Measurements from ENCODE around the gene TMEM131. TPM values are rescaled to one million over a fixed set of nuclear protein-coding genes. Genes with fewer than 3 reads are reported as not detected.

Gene TMEM131
- total RNA-seq, 5 donors from 2014 or later (not counting 1 experiment from before 2014, with no cell fraction given): 39.3 to 43.9 (median 41.1) TPM

- Mint-ChIP-seq H3K27ac (peak overlapping the region in 1 of 2 donors; percentile 22), H3K9me3 (no peaks in the 10 kb centered on the region), H3K36me3 (peaks cover 49% of the 10 kb centered on the region), H3K4me3 (no peak overlapping the region), H3K27me3 (no peaks in the 10 kb centered on the region), H3K4me1 (peaks cover 22 to 49% (median 33%) of the 10 kb centered on the region in 3 donors)
- no peak for DNase-seq
- CTCF ChIA-PET: no interaction called here
- no peaks in the 10 kb centered on the region for H3K9me3 ChIP-seq
- peaks cover 0 to 62% of the 10 kb centered on the region in 2 experiments for H3K4me1 ChIP-seq (ENCODE audit: control insufficient read depth in 1 of 2, extremely low read depth in 1 of 2, insufficient read depth in 2 of 2, low read length in 2 of 2)
- H3K27me3 ChIP-seq (replicated peaks in 1 of 2; ENCODE audit: control insufficient read depth in 2 of 2, extremely low read depth in 1 of 2, insufficient read depth in 2 of 2, low read length in 1 of 2): no peaks in the 10 kb centered on the region
- H3K27ac ChIP-seq (ENCODE audit: low read length): no peak overlapping the region
- POLR2A ChIA-PET: no interaction called here
- H3K36me3 ChIP-seq (ENCODE audit: control insufficient read depth in 2 of 2, extremely low read depth in 1 of 2, insufficient read depth in 1 of 2, low read length in 1 of 2): peaks cover 47 to 98% of the 10 kb centered on the region in 2 donors
- H3K4me3 ChIP-seq (ENCODE audit: control insufficient read depth in 1 of 2, extremely low read depth in 1 of 2, low read length in 1 of 2): no peak overlapping the region
- no peak for ATAC-seq (replicated peaks in 1 of 4)
- WGBS (ENCODE audit: insufficient coverage): 95% methylated on average over 16 of the region's 28 CpGs
These were observed 263.1 kb downstream of the TMEM131 start for GRCh38 chr2:97732436-97733340.

- Mint-ChIP-seq H3K9me3 (no peaks in the 10 kb centered on the region), H3K27me3 (no peaks in the 10 kb centered on the region), H3K4me3 (no peak overlapping the region), H3K27ac (peak overlapping the region; percentile 63 to 69), H3K36me3 (peaks cover 56% of the 10 kb centered on the region), H3K4me1 (peaks cover 28 to 59% (median 45%) of the 10 kb centered on the region in 3 donors)
- Histone ChIP-seq H3K27me3 (replicated peaks in 1 of 2; ENCODE audit: control insufficient read depth in 2 of 2, extremely low read depth in 1 of 2, insufficient read depth in 2 of 2, low read length in 1 of 2) (no peaks in the 10 kb centered on the region), H3K9me3 (no peaks in the 10 kb centered on the region), H3K36me3 (ENCODE audit: control insufficient read depth in 2 of 2, extremely low read depth in 1 of 2, insufficient read depth in 1 of 2, low read length in 1 of 2) (peaks cover 43 to 98% of the 10 kb centered on the region in 2 donors), H3K27ac (ENCODE audit: low read length) (peak overlapping the region; percentile 22), H3K4me1 (ENCODE audit: control insufficient read depth in 1 of 2, extremely low read depth in 1 of 2, insufficient read depth in 2 of 2, low read length in 2 of 2) (peaks cover 0 to 67% of the 10 kb centered on the region in 2 experiments), H3K4me3 (ENCODE audit: control insufficient read depth in 1 of 2, extremely low read depth in 1 of 2, low read length in 1 of 2) (no peak overlapping the region)
- 96% methylated on average over 4 of the region's 12 CpGs for WGBS (ENCODE audit: insufficient coverage)
- no peak for ATAC-seq (replicated peaks in 1 of 4)
- CTCF ChIA-PET: no interaction called here
- DNase-seq: no peak
- POLR2A ChIA-PET: interaction anchor here in 1 of 2 donors (0.6 kb wide), 1 partner anchor 603 kb away, joined by 5 read pairs; no protein-coding TSS in a partner anchor
These were observed 264.3 kb downstream of the TMEM131 start for GRCh38 chr2:97731274-97732020.

DNA sequence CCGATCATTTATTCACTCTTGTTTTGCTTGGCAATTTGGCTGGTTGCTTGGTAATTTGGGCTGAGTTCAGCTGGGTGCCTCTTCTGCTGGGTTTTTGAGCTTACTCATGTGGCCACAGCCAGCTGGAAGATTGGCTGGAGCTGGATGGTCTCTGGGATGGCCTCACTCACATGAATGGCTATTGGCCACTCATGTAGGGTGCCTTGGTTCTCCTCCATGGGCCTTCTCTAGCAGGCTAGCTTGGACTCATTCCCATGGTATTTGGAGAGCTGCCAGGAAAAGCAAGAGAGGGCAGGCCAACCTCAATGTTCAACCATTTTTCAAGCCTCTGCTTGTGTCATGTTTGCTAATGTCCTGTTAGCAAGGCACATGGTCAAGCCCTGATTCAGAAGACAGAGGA is 265.5 kb downstream of the TMEM131 start:
- no peak overlapping the region for H3K4me3 ChIP-seq (ENCODE audit: control insufficient read depth in 1 of 2, extremely low read depth in 1 of 2, low read length in 1 of 2)
- ATAC-seq (replicated peaks in 1 of 4) (no peak), DNase-seq (no peak)
- H3K36me3 ChIP-seq (ENCODE audit: control insufficient read depth in 2 of 2, extremely low read depth in 1 of 2, insufficient read depth in 1 of 2, low read length in 1 of 2): peaks cover 49 to 99% of the 10 kb centered on the region in 2 donors
- no peak overlapping the region for H3K4me3 Mint-ChIP-seq
- no CpG with 5 or more reads among the region's 1 CpG for WGBS (ENCODE audit: insufficient coverage)
- H3K4me1 Mint-ChIP-seq: peaks cover 39 to 71% (median 57%) of the 10 kb centered on the region in 3 donors
- no peaks in the 10 kb centered on the region for H3K9me3 Mint-ChIP-seq
- H3K27ac ChIP-seq (ENCODE audit: low read length): no peak overlapping the region
- no peaks in the 10 kb centered on the region for H3K27me3 Mint-ChIP-seq
- H3K36me3 Mint-ChIP-seq: peaks cover 64% of the 10 kb centered on the region
- CTCF ChIA-PET: interaction anchor here in 1 of 2 donors (0.7 to 0.8 kb wide), 2 partner anchors 30 to 32 kb away, joined by 3 to 5 read pairs; no protein-coding TSS in a partner anchor
- H3K4me1 ChIP-seq (ENCODE audit: control insufficient read depth in 1 of 2, extremely low read depth in 1 of 2, insufficient read depth in 2 of 2, low read length in 2 of 2): peaks cover 0 to 79% of the 10 kb centered on the region in 2 experiments
- no peaks in the 10 kb centered on the region for H3K27me3 ChIP-seq (replicated peaks in 1 of 2; ENCODE audit: control insufficient read depth in 2 of 2, extremely low read depth in 1 of 2, insufficient read depth in 2 of 2, low read length in 1 of 2)
- POLR2A ChIA-PET: no interaction called here
- peak overlapping the region; percentile 49 to 69 for H3K27ac Mint-ChIP-seq
- H3K9me3 ChIP-seq: no peaks in the 10 kb centered on the region

GRCh38 chr2:97728091-97728731 is 267.5 kb downstream of the TMEM131 start:
- POLR2A ChIA-PET: no interaction called here
- Mint-ChIP-seq H3K36me3 (peaks cover 71% of the 10 kb centered on the region), H3K27ac (peak overlapping the region; percentile 82 to 89), H3K27me3 (no peaks in the 10 kb centered on the region), H3K9me3 (no peaks in the 10 kb centered on the region), H3K4me3 (peak overlapping the region in 2 of 3 donors; percentile 11 to 13), H3K4me1 (peaks cover 51 to 84% (median 75%) of the 10 kb centered on the region in 3 donors)
- Histone ChIP-seq H3K27me3 (replicated peaks in 1 of 2; ENCODE audit: control insufficient read depth in 2 of 2, extremely low read depth in 1 of 2, insufficient read depth in 2 of 2, low read length in 1 of 2) (no peaks in the 10 kb centered on the region), H3K36me3 (ENCODE audit: control insufficient read depth in 2 of 2, extremely low read depth in 1 of 2, insufficient read depth in 1 of 2, low read length in 1 of 2) (peaks cover 40 to 98% of the 10 kb centered on the region in 2 donors), H3K9me3 (no peaks in the 10 kb centered on the region), H3K27ac (ENCODE audit: low read length) (peak overlapping the region; percentile 32), H3K4me1 (ENCODE audit: control insufficient read depth in 1 of 2, extremely low read depth in 1 of 2, insufficient read depth in 2 of 2, low read length in 2 of 2) (peaks cover 0 to 85% of the 10 kb centered on the region in 2 experiments), H3K4me3 (ENCODE audit: control insufficient read depth in 1 of 2, extremely low read depth in 1 of 2, low read length in 1 of 2) (no peak overlapping the region)
- CTCF ChIA-PET: interaction anchor here in 1 of 2 donors (0.5 to 1.3 kb wide), 2 partner anchors 28 to 42 kb away, joined by 3 read pairs; no protein-coding TSS in a partner anchor
- 58% methylated on average over 10 of the region's 12 CpGs for WGBS (ENCODE audit: insufficient coverage)
- peak in 3 of 35 experiments; percentile 18 to 50 (median 32) for DNase-seq
- ATAC-seq (replicated peaks in 1 of 4): peak; percentile 22 to 73 (median 62)

DNA sequence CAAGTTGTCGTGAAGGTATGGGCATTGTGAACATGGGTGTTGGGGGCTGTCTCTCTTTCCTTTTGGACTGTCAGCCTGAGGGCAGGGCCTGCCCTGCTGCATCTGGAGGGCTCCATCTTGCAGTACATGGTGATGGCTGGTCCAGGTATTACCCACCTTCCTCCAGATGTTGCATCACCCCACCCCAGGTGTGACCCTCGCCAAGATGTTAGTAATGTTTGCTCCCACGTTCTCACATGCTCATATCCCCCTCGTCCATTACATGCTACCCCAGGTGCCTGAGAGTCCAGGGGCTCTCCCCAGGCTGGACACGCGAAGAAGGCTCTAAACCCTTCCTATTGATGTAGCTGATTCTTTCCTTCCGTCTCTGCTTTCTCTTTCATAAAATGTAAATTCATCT is 268.5 kb downstream of the TMEM131 start:
- Histone ChIP-seq H3K4me1 (ENCODE audit: control insufficient read depth in 1 of 2, extremely low read depth in 1 of 2, insufficient read depth in 2 of 2, low read length in 2 of 2) (peaks cover 0 to 85% of the 10 kb centered on the region in 2 experiments), H3K4me3 (ENCODE audit: control insufficient read depth in 1 of 2, extremely low read depth in 1 of 2, low read length in 1 of 2) (no peak overlapping the region), H3K27ac (ENCODE audit: low read length) (peak overlapping the region; percentile 17), H3K36me3 (ENCODE audit: control insufficient read depth in 2 of 2, extremely low read depth in 1 of 2, insufficient read depth in 1 of 2, low read length in 1 of 2) (peaks cover 35 to 97% of the 10 kb centered on the region in 2 donors), H3K9me3 (no peaks in the 10 kb centered on the region), H3K27me3 (replicated peaks in 1 of 2; ENCODE audit: control insufficient read depth in 2 of 2, extremely low read depth in 1 of 2, insufficient read depth in 2 of 2, low read length in 1 of 2) (no peaks in the 10 kb centered on the region)
- CTCF ChIA-PET: interaction anchor here in 1 of 2 donors (0.6 to 1.3 kb wide), 2 partner anchors 27 to 29 kb away, joined by 3 read pairs; no protein-coding TSS in a partner anchor
- Mint-ChIP-seq H3K36me3 (peaks cover 77% of the 10 kb centered on the region), H3K27ac (peak overlapping the region; percentile 82 to 89), H3K4me1 (peaks cover 60 to 87% (median 79%) of the 10 kb centered on the region in 3 donors), H3K9me3 (no peaks in the 10 kb centered on the region), H3K27me3 (no peaks in the 10 kb centered on the region), H3K4me3 (peak overlapping the region in 1 of 3 donors; percentile 11)
- DNase-seq (no peak), ATAC-seq (replicated peaks in 1 of 4) (no peak)
- POLR2A ChIA-PET: no interaction called here
- WGBS (ENCODE audit: insufficient coverage): 85% methylated on average over 6 of the region's 7 CpGs
